NCI-H1930 (cell line): Measurements from ENCODE around the gene PADI2.

Experiments
- DNase-seq, 2 experiments: peaks; one replicate each; lab custom pipeline; 2025; lab: John Stamatoyannopoulos, UW

PADI2 gene

DNA sequence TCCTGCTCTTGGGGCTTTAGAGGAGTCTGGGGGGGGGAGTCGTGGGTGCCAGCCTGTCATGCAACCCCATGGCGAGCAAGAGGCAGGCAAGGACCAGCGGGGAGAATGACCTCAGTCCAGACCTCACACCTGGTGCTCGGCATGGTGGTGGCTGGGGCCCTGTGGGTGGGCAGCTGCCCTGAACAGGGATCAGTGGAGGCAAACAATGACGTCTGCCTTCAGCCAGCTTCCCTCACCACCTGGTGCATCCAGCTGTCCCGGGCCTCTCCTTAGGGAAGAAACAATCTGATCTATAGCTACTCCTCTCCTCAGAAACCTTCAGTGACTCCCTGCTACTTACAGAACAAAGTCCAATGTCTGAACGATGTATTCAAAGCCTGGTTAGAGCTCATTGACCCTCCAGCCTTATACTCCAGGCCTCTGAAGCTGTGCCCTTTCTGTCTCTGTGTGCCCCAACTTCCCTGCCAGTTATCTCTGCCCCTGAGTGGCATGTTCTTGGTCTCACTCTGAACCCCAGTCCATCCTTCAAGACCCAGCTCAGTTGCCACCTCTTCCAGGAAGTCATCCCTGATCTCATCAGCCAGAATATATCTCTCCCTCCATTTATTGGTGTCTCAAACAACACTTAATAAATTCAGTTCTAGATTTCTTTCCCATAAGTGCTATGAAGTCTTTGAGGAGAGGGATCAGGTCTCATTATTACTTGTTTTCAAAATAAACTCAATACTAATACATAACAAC is 6.6 kb downstream of the PADI2 start:
- no peak for DNase-seq

DNA sequence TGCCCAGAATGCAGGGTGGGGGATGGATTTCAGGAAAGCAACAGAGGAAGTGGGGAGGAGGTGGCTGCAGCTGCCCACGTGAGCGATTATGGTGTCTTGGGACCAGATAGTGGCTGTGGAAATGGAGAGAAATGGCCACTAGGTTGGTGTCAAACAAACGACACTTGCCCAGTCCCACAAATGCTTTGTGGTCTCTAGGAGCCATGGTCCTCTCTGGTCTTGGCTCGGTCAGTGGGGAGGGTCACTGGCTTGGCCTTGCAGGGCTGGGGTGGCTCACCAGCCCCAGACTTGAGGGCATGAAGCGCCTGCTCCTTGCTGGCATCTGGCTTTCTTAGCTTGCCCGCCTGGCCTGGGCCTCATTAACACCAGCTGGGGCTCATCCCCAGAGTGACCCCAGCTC is 7.2 kb downstream of the PADI2 start:
- DNase-seq: no peak

DNA sequence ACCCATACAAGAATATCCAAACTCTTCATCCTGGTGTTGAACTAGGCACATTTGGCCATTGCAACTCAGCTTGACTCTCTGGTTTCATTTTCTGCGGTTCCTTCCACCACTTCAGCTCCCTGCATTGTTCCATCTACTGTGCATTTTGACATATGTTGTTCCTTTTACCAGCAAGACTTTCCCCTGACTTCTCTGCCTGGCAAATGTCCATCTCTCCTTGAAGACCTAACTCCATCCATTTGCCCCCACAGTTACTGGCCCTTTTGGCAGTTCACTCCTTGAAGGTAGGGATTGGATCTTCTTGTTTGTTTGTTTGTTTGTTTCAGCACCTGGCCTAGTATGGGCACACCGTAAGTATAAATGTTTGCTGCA is 8.7 kb downstream of the PADI2 start:
- no peak for DNase-seq

DNA sequence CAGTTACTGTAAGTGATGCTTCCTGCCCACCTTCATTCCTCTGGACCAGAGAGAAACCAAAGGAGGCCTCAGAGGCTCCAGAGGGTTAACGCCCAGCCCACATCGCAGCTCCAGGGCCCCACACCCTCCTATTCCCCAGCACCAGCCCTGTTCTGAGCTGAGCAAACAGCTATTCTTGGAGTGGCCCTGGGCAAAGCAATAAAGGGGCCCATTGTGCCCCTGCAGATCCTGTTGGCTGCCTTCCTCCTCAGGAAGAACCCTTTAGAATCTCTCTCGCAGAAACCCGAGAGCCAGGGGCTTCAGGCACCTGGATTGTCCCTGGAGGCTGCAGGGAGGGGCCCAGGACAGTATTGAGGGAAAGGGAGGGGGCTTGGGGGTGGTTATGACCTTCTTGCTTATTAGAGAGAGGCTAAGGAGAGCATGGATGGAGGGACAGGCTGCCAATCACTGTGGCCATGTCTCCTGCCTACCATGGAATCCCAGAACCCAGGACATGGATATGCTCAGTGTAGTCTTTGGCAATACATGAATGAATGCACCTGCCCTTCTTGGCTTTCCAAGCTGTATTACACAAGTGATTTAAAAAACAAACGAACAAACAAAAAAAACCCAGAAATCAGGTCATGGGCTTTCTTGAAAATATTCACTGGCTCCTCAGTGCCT is 9.2 kb downstream of the PADI2 start:
- DNase-seq: no peak

DNA sequence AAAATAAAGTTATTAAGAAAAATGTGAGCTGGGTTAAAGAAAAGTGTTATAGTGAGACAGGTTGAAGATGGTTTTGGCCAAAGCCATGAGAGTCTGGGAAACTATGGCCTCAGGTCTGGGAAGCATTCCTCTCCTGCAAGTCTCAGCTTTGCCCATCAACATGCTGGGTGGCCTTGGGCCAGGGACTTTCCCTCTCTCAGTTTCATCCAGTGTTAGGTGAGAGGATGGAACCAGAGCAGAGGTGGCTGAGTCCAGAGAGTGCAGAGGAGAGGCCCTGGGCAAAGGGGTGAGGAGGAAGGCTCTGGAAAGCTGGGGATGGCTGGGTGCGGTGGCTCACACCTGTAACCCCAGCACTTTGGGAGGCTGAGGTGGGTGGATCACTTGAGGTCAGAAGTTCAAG is 10.5 kb downstream of the PADI2 start:
- DNase-seq: no peak

DNA sequence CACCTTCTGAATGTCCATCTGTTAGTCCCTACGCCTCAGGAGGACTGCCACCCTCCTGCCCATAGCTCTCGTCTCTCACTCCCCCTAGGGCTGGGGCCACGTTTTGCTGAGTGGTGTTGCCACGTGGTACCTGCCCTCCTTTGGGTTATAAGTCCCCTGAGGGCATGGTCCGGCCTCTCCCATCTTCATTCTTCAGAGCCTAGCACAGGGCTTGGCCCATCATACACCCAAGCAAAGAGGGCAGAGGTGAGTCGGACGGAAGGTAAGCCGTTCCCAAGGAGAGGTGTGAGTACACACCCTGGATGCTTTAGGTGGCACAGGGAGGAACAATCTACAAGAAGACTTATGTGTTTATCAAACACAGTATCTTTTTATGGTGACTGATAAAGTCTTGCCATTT is 10.9 kb downstream of the PADI2 start:
- no peak for DNase-seq

DNA sequence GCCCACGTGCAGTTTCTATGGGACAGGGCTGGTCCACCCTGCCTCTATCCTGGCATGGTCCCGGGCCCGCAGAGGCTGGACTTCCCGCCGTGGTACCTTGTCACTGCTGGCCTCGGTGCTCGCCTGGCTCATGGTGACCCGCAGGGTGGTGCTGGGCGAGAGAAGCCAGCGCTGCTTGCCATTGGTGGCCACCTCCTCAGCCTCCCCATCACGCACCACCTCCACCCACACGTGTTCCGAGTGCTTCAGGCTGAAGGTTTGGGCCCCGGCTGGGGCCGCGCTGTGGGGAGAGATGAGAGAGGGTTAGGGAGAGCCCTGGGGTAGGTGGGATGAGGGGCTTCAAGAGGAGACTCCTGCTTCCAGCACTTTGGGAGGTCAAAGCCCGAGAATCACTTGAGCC is 14.5 kb downstream of the PADI2 start:
- no peak for DNase-seq

DNA sequence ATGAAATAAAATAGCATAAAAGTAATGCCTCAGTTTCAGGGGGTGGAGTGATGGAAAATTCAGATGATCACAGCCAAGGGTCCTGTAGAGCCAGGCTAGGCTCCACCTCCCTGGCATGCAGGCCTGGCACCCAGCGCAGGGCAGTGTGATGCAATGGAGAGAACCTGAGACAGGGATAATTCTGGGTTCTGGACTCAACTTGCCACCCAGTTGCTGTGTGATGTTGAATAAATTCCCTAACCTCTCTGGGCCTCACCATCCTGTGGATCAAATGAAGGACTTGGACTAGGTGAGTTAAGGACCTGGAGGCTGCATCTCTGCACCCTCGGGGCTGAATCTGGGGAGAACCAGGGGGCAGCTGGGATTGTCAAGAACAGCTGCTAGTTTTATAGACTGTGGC is 17.0 kb downstream of the PADI2 start:
- no peak for DNase-seq

DNA sequence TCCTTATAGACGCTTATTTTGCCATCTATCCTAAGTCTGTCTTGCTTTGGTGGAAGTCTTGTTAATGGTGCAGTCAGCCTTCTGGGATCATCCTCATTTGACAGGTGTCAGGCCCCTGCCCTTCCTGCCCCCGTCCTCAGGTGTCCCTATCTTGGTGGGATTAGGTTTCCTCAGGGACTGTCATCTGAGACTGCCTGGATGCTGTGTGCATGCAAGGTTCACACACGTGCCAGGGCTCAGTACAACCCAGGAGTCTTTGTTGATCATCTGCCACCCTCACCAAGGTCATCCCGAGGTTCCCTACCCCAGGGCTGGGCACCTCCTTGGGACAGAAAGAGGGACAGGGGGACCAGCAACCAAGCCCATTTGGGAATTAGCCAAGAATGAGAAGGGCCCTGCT is 18.0 kb downstream of the PADI2 start:
- no peak for DNase-seq

DNA sequence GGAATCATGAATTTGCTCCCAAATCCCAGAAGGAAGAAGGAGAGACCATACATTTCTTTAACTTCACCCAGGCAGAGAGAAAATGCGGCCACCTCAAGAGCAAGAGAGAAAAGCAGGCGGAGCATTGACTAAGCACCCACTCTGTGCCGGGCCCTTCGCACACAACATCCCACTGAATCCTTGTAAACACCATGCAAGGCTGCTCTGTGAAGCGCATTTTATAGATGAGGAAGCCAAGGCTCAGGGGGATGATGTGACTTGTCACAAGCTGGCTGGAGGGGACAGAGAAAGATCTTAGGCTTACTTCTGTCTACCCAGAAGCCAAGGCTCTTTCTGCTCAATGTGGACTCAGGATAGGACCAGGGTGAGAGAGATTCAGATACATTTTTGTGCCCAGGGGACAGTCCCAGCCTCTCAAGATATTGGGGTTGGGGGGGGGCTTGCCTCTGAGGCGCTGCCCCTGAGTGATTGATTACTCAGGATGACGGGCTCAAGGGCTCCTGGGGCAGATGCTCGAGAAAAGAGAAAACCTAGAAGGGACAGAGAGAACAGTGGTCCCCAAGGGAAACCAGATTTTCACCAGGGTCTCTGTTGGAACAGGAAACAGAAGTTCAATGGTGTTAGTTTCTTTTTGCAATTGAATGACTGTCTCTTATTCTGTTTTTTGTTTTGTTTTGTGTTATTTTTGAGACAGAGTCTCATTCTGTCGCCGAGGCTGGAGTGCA is 19.5 kb downstream of the PADI2 start:
- no peak for DNase-seq

DNA sequence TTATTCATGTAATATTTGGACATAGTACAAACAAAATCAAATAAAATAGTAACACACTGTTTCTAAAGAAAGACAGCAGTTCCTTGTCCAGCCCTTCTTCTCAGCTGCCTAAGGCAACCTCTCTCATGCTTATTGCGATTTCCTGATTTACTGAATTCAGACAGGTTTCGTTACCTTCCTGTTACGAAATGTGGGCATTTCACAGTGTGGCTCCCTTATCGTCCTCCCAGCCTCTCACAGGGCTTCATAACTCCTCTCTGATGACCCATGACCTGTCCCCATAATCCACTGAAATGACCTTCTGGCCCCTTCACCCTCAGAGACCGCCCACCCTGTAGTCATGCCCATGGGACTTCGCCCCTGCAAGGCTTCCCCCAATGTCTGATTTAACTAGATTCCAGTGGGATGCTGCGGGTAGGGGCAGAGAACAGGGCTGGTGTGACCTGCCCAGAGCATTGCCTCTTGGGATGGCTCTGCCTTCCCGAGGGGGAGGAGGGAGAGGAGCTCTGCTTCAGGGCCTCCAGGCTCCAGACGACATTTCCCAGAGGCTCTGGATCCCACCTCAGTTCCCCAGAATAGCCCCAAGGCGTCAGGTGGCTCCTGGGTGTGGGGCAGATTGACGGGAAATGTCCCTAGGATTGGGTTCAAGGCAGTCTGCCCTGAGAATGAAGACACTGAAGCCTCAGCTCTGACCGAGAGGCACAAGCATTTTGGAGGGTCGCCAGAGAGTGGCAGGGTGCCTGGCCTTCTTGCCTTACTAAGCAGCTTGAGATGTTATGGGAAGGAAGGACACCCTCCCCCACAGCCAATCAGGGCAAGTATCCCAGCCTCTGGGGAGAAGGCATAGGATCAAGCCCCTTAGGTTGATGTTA is 20.6 kb downstream of the PADI2 start:
- DNase-seq: no peak

DNA sequence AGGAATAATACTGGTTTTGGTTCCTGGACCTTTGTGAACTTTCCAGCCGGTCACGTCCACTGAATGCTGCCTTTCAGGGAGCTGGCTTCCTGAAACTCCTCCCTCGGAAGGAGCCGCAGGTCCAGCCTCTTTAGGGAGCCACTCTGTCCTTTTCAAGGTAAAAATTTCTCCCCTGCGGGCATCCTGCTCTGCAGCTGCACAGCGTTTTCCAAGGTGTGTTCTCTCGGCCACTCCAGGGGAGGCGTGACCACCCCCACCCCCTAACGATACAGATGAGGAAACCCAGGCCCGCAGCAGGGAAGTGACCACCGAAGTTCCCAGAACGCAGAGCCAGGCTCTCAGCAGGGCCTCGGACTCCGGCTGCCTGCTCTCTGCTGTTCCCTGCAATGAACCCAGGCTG is 21.5 kb downstream of the PADI2 start:
- no peak for DNase-seq

DNA sequence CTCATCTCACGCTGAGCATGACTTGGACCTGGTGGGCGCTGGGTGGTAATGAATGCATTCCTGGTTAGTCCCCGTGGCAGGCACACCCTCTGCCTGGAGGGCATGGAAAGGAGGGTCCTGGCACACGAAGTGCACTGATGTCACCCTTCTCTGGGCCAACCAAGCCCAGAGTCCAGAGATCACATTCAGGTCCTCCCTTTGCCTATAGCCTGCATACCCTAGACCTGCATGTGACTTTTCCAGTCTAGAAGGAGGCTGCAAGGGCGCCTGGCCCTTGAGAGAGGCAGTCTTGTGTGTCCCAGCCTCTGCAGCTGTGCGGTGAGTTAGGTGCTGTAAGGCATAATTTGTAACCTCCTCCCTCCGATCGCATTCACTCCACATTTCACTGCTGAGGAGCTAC is 22.1 kb downstream of the PADI2 start:
- DNase-seq: no peak

DNA sequence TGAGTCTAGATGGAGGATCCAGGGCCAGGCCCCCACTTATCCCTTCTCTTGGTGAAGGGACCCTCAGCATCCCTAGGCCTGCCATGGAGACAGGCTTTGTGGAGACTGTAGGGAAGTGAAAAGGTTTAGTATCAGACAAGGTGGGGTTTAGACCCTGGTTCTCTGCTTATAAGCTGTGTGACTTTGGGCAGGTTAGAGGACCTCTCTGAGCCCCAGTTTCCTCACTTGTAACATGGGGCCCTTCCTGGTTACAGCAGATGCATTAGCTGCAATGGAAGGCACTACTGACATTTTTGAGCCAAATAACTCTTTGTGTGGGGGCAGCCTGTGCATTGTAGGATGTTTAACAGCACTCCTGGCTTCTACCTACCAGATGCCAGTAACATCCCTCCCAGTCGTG is 22.7 kb downstream of the PADI2 start:
- DNase-seq: no peak

DNA sequence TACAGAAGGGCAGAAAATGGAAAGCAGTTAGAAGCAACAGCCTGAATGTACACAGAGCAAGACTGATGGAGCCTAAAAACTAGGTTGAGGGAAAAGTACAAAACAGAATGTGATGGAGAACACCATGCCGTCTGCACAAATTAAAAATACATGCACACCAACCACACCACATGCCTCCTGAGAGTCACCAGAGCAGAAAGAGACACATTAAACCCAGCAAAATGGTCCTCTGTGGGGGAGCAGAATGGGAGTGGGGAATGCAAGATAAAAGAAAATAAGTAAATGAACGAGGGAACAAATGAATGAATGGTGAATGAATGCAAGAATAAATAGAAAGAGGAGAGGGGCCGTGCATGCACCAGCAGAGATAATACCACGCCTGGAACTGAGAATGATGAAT is 24.1 kb downstream of the PADI2 start:
- DNase-seq: no peak

DNA sequence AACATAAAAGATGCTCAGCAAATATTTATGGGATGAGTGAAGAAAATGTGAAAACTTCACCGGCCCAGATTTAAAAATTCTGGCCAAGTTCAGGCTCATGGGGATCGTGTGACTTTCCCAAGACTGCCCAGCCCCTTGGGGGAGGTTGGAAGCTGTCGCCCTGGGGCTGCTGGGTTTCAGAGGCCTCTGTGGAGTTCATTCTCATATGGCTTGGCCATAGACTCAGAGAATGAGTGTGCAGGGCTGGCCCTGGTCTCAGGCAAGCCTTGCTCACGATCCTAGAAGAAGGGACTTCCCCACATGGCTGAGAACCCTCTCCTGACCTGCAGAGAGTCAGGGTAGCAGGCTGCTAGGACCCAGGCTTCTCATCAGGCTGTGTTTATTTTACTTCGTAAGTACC is 24.6 kb downstream of the PADI2 start:
- DNase-seq: no peak

DNA sequence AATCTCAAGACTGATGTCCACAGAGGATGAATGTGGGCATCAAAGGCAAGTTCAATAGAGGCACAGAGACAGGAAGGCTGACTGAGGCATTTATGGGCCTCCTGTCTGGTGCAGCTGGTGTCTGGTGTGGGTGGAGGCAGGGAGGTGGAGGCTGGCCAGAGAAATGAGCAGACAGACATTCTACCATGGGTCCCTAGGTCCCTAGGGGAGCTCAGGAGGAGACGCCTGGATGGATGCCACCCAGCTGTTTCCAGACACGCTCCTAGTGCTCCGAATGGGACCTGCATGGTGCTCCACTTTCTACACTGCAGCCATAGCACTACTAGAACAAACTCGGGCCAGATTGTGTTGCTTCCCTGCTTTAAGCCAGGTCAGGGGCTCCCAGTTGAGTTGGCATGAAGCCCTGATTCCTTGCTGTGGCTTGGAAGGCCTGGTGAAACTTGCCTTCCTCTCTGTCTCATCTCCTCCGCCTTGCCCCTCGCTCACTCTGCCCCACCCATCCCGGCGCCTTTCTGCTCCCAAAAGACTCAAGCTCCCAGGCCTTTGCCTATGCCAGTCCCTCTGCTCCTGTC is 25.3 kb downstream of the PADI2 start:
- no peak for DNase-seq

DNA sequence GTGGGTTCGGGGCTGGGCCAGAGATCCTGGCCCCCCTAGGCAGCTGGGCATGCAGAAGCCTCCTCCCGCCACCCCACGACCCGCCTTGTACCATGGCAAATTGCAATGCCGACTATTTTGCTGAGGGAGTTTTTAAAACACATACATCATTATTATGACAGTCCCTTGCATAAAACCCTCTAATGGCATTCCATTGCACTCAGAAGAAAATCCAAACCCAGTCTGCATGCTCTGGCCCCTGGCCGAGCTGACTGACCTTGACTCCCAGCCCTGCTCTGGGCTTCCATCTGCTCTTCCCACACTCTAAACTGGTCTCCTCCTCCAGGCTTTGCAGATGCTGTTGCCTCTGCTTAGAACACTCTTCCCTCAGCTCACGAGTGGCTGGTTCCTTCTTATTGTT is 28.0 kb downstream of the PADI2 start:
- no peak for DNase-seq

DNA sequence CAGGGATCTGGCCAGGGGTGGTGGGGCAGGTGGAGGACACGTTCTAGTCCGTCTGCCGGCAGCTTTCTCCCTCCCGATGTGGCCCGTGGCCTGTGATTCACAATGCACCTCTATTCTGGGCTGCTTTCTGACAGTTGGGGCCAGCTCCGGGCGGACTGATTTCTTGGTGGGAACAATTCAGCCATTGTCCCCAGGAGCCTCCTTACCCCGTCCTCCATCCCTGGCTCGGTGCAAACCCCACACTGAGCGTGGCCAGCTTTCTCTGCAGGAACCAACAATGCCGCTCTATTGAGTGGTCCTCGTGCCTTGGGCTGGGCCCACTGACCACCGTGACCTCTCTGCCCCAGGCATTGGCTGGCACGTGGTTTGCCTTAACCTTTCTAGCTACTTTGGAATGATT is 29.7 kb downstream of the PADI2 start:
- DNase-seq: no peak

DNA sequence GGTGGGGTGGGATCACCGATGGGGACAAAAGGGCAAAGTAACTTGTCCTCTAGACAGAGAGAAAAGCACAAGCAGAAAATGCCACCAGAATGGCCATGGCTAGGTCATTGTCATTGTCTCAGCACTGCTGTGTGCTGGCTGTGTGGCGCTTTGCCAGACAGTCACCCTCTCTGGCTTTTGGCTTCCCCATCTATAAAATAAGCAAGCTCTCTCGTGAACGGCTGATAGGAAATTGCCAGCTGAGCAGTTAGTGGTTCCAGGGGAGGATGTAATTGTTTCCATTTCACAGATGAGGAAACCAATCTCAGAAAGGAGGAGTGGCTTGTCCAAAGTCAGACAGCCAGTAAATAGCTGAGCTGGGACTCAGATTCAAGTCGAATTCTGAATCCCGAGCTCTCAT is 32.5 kb downstream of the PADI2 start:
- DNase-seq: no peak

DNA sequence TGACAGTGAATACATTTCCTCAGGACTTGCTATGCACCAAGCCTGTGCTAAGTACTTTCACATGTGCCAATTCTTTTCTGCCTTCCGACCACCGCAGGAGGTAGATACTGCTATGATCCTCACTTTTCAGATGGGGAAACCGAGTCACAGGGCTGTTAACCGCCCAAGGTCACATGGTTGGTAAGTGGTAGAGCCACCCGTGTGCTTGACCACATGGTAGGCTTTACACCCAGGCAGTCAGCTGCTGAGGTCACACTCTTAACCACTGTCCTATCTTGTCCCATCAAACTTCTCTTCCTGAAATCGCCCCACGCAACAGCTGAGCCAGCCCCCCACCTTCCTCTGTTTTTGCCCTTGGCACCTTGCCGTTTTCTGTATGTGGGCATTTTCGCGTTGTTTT is 34.5 kb downstream of the PADI2 start:
- DNase-seq: no peak

DNA sequence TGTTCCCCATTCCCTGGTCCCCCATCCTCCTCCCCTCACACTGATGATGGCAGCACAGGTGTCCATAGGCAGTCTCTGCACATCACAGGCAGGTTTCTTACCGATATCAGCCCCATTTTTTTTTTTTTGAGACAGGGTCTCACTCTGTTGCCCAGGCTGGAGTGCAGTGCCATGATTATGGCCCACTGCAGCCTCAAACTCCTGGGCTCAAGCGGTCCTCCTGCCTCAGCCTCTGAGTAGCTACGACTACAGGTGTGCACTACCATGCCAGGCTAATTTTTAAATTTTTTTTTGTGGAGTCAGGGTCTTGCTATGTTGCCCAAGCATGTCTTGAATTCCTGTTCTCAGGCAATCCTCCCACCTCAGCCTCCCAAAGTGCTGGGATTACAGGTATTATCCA is 36.5 kb downstream of the PADI2 start:
- no peak for DNase-seq
